Measurements from ENCODE around the gene CUL4A. TPM values are rescaled to one million over a fixed set of nuclear protein-coding genes. Genes with fewer than 3 reads are reported as not detected.

CUL4A gene
- total and polyA plus RNA-seq, 2 experiments from 2014 or later = 52.2 to 85.3 TPM

DNA sequence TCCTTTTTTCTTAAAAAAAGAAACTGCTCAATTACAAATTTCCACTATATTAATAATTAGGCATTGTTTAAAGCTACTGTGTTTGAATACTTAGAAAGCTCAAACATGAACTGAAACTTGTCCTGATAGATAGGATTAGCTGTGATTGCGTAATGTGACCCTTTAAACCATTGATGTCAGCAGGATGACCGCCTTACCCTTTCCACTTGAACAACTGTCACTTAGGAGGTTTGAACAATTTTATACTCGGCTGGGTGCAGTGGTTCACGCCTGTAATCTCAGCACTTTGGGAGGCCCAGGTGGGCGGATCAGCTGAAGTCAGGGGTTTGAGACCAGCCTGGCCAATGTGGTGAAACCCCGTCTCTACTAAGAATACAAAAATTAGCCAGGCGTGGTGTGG, 90.5 kb downstream of the CUL4A start:
- peaks cover 15% of the 10 kb centered on the region for H3K4me1 ChIP-seq (ENCODE audit: insufficient read depth)
- H3K27ac ChIP-seq = no peak overlapping the region
- H3K4me3 ChIP-seq = no peak overlapping the region
- no peaks in the 10 kb centered on the region for H3K9me3 ChIP-seq (ENCODE audit: low read depth)
- H3K36me3 ChIP-seq (replicated peaks; ENCODE audit: insufficient read depth, low read depth) = no peaks in the 10 kb centered on the region
- peaks cover 53% of the 10 kb centered on the region for H4K20me1 ChIP-seq (ENCODE audit: insufficient read depth, poor library complexity, severe bottlenecking)
- peaks cover 81% of the 10 kb centered on the region for H3K79me2 ChIP-seq
- peak overlapping the region; percentile 49 for H3K4me2 ChIP-seq
- no peaks in the 10 kb centered on the region for H3K9me2 ChIP-seq (replicated peaks; ENCODE audit: insufficient read depth)
- no peak for TF ChIP-seq EZH2 (IDR thresholded peaks at IDR 0.05; ENCODE audit: borderline replicate concordance)
- TF ChIP-seq, protein P1, sequence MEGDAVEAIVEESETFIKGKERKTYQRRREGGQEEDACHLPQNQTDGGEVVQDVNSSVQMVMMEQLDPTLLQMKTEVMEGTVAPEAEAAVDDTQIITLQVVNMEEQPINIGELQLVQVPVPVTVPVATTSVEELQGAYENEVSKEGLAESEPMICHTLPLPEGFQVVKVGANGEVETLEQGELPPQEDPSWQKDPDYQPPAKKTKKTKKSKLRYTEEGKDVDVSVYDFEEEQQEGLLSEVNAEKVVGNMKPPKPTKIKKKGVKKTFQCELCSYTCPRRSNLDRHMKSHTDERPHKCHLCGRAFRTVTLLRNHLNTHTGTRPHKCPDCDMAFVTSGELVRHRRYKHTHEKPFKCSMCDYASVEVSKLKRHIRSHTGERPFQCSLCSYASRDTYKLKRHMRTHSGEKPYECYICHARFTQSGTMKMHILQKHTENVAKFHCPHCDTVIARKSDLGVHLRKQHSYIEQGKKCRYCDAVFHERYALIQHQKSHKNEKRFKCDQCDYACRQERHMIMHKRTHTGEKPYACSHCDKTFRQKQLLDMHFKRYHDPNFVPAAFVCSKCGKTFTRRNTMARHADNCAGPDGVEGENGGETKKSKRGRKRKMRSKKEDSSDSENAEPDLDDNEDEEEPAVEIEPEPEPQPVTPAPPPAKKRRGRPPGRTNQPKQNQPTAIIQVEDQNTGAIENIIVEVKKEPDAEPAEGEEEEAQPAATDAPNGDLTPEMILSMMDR (IDR thresholded peaks at IDR 0.05; ENCODE audit: poor library complexity) = no peak
- TF ChIP-seq EZH2phosphoT487 (IDR thresholded peaks at IDR 0.05; ENCODE audit: low read depth, severe bottlenecking, unreplicated experiment) = no peak
- 71% methylated on average over 7 of the region's 7 CpGs for WGBS (ENCODE audit: low lambda C conversion rate, missing lambda C conversion rate)
- no peak overlapping the region for H2AFZ ChIP-seq
- peak; percentile 70 for DNase-seq (ENCODE audit: low spot score)
- no peaks in the 10 kb centered on the region for H3K27me3 ChIP-seq

DNA sequence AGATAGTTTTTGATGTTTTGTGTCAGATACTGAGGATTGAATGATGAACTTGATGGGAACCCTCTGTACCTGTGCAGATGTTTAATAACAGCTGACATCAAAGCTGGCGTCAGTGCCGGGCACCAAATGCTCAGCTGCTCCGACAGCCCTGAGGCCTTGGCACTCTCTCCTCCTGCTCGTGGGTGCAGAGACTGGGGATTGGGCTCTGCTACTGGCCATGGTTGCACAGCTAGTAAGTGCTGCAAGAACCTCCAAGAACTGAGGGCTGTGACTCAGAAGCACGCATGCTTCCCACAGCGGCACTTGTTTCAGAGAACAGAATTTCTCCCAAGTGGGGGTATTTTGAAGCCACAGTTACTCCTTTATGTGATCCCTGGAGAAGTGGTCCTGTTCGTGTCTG, 93.6 kb downstream of the CUL4A start:
- no peaks in the 10 kb centered on the region for H3K36me3 ChIP-seq (replicated peaks; ENCODE audit: insufficient read depth, low read depth)
- 94% methylated on average over 7 of the region's 7 CpGs for WGBS (ENCODE audit: low lambda C conversion rate, missing lambda C conversion rate)
- H4K20me1 ChIP-seq (ENCODE audit: insufficient read depth, poor library complexity, severe bottlenecking) = peaks cover 64% of the 10 kb centered on the region
- no peaks in the 10 kb centered on the region for H3K9me3 ChIP-seq (ENCODE audit: low read depth)
- no peak overlapping the region for H3K4me2 ChIP-seq
- no peaks in the 10 kb centered on the region for H3K27me3 ChIP-seq
- peaks cover 98% of the 10 kb centered on the region for H3K79me2 ChIP-seq
- no peak overlapping the region for H3K27ac ChIP-seq
- H3K9me2 ChIP-seq (replicated peaks; ENCODE audit: insufficient read depth) = no peaks in the 10 kb centered on the region
- DNase-seq (ENCODE audit: low spot score) = no peak
- peaks cover 8% of the 10 kb centered on the region for H3K4me1 ChIP-seq (ENCODE audit: insufficient read depth)
- TF ChIP-seq EZH2phosphoT487 (IDR thresholded peaks at IDR 0.05; ENCODE audit: low read depth, severe bottlenecking, unreplicated experiment) (no peak), EZH2 (IDR thresholded peaks at IDR 0.05; ENCODE audit: borderline replicate concordance) (no peak)
- TF ChIP-seq, protein P1 (IDR thresholded peaks at IDR 0.05; ENCODE audit: poor library complexity) = no peak
- no peak overlapping the region for H2AFZ ChIP-seq
- H3K4me3 ChIP-seq = no peak overlapping the region

DNA sequence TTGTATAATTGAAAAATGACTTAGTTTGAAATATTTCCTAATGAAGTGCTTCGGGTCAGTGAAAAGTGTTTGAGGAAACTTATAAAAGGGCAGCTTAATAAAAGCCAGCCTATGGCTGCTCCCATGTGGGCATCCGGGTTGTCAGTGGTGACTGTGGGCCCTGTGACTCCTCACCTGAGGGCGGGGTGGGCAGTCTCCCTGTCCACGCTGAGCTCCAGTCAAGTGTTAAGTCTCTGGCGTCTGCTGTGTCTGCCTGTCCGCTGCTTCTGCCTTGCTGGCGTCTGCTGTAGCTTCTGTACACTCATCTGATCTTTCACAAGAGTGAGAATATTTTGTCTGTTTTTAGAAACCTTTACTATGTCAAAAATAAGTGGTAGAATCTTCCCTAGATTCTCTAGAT, 94.7 kb downstream of the CUL4A start:
- TF ChIP-seq EZH2phosphoT487 (IDR thresholded peaks at IDR 0.05; ENCODE audit: low read depth, severe bottlenecking, unreplicated experiment) (no peak), EZH2 (IDR thresholded peaks at IDR 0.05; ENCODE audit: borderline replicate concordance) (no peak)
- TF ChIP-seq, protein P1 (IDR thresholded peaks at IDR 0.05; ENCODE audit: poor library complexity) = no peak
- no peak for DNase-seq (ENCODE audit: low spot score)
- Histone ChIP-seq H2AFZ (no peak overlapping the region), H3K4me3 (no peak overlapping the region), H4K20me1 (ENCODE audit: insufficient read depth, poor library complexity, severe bottlenecking) (peaks cover 61% of the 10 kb centered on the region), H3K36me3 (replicated peaks; ENCODE audit: insufficient read depth, low read depth) (no peaks in the 10 kb centered on the region), H3K9me3 (ENCODE audit: low read depth) (no peaks in the 10 kb centered on the region), H3K27me3 (no peaks in the 10 kb centered on the region), H3K27ac (no peak overlapping the region), H3K4me2 (no peak overlapping the region), H3K79me2 (peaks cover 97% of the 10 kb centered on the region), H3K9me2 (replicated peaks; ENCODE audit: insufficient read depth) (no peaks in the 10 kb centered on the region), H3K4me1 (ENCODE audit: insufficient read depth) (no peaks in the 10 kb centered on the region)
- 92% methylated on average over 7 of the region's 7 CpGs for WGBS (ENCODE audit: low lambda C conversion rate, missing lambda C conversion rate)

DNA sequence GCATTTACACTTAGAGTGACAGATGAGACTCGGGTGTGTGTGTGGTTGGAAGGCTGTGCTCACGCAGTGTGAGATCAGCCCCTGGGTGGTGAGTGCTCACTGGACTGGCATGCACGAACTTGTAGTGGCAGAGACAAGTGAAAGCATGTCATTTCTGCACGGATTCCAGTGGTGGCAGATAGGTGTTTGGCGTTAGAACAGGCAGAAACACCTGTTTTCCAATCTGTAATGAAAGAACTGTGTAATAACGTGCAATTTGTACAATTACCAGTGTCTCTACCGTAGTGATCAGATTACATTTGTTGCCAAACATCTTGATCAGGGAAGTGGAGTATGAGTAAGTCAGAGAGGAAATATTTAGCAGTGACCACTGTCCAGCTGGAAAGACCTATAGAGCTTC, 95.8 kb downstream of the CUL4A start:
- H4K20me1 ChIP-seq (ENCODE audit: insufficient read depth, poor library complexity, severe bottlenecking) = peaks cover 59% of the 10 kb centered on the region
- WGBS (ENCODE audit: low lambda C conversion rate, missing lambda C conversion rate) = 71% methylated on average over 7 of the region's 7 CpGs
- no peak overlapping the region for H3K4me2 ChIP-seq
- H3K27me3 ChIP-seq = no peaks in the 10 kb centered on the region
- no peaks in the 10 kb centered on the region for H3K4me1 ChIP-seq (ENCODE audit: insufficient read depth)
- no peaks in the 10 kb centered on the region for H3K9me2 ChIP-seq (replicated peaks; ENCODE audit: insufficient read depth)
- no peak overlapping the region for H3K27ac ChIP-seq
- H3K79me2 ChIP-seq = peaks cover 95% of the 10 kb centered on the region
- DNase-seq (ENCODE audit: low spot score) = no peak
- TF ChIP-seq EZH2 (IDR thresholded peaks at IDR 0.05; ENCODE audit: borderline replicate concordance) (no peak), EZH2phosphoT487 (IDR thresholded peaks at IDR 0.05; ENCODE audit: low read depth, severe bottlenecking, unreplicated experiment) (no peak)
- TF ChIP-seq, protein P1 (IDR thresholded peaks at IDR 0.05; ENCODE audit: poor library complexity) = no peak
- no peak overlapping the region for H3K4me3 ChIP-seq
- H3K9me3 ChIP-seq (ENCODE audit: low read depth) = no peaks in the 10 kb centered on the region
- no peaks in the 10 kb centered on the region for H3K36me3 ChIP-seq (replicated peaks; ENCODE audit: insufficient read depth, low read depth)
- no peak overlapping the region for H2AFZ ChIP-seq
